Keratinocyte (primary cell): ENCODE data around the gene RABL6.

ENCODE experiments used
- CTCF ChIP-seq, 3 experiments: IDR thresholded peaks in 1 of 3; conservative IDR thresholded peaks in 1 of 3; optimal IDR thresholded peaks in 1 of 3; 2 replicates in 2 of 3; 3 replicates in 1 of 3; pipeline versions ENCODE3 to v1.5.1; 2011; ENCODE audit warnings: low read length in 3 of 3, mild to moderate bottlenecking in 3 of 3, moderate library complexity in 2 of 3, control low read depth in 1 of 3, inconsistent platforms in 1 of 3; ENCODE audit not compliant: insufficient read depth in 2 of 3; ENCODE audit errors: extremely low read depth in 1 of 3
- EZH2 ChIP-seq: IDR thresholded peaks from one replicate; pipeline ENCODE4 v1.6.1; 2012; ENCODE audit warnings: inconsistent platforms, mild to moderate bottlenecking, low read length, moderate library complexity

GRCh38 chr9:136773386-136774044 is 34.2 kb upstream of the RABL6 start:
- TF ChIP-seq EZH2 (no peak), CTCF (optimal IDR thresholded peaks at IDR 0.05 in 1 of 3, IDR thresholded peaks at IDR 0.05 in 1 of 3, conservative IDR thresholded peaks at IDR 0.05 in 1 of 3; ENCODE audit: extremely low read depth in 1 of 3, insufficient read depth in 2 of 3, low read length in 3 of 3) (no peak)
